OCI-LY7 (cell line): ENCODE data around the gene ABCA3. TPM values are rescaled to one million over a fixed set of nuclear protein-coding genes. Genes with fewer than 3 reads are reported as not detected.

Source experiments
- BruUV-seq: library from RNA; stranded (reverse); fragments of 400-500 nt; replicated peaks from 2 replicates; lab custom pipeline; 2021; lab: Mats Ljungman, UMichigan
- CTCF ChIA-PET: fragments of 300-600 bp; sonication (Branson Sonifier 250); formaldehyde crosslinking; loops from one replicate; lab custom pipeline; 2022; ENCODE audit warnings: antibody characterized with exemption; ENCODE audit not compliant: unreplicated experiment; lab: Charles Lee
- POLR2A ChIA-PET: fragments of 300-600 bp; sonication (Branson Sonifier 250); formaldehyde crosslinking; loops from one replicate; lab custom pipeline; 2022; ENCODE audit warnings: antibody characterized with exemption; lab: Charles Lee
- DNase-seq: peaks from one replicate; pipeline ENCODE4 v3.0.0-alpha.2; 2015; ENCODE audit warnings: low spot score
- H2AFZ ChIP-seq: fragments of 200-600 bp; sonication (generic), shearing (Covaris generic); 2 replicates; pipeline ENCODE4 v1.6.1; 2014; ENCODE audit warnings: mild to moderate bottlenecking, antibody characterized with exemption, low read length, moderate library complexity
- H3K27ac ChIP-seq: fragments of 200-600 bp; sonication (generic); 2 replicates; pipeline ENCODE4 v1.5.1; 2014; ENCODE audit warnings: mixed run types, low read depth, mild to moderate bottlenecking, moderate library complexity, low read length, inconsistent platforms; ENCODE audit not compliant: poor library complexity, severe bottlenecking
- H3K36me3 ChIP-seq: fragments of 200-600 bp; sonication (generic); 2 replicates; pipeline ENCODE4 v1.6.1; 2014; ENCODE audit warnings: mild to moderate bottlenecking, antibody characterized with exemption, low read length, moderate library complexity, mixed read lengths; ENCODE audit not compliant: insufficient read depth
- H3K4me1 ChIP-seq: fragments of 200-600 bp; sonication (generic); 2 replicates; pipeline ENCODE4 v1.5.1; 2014; ENCODE audit warnings: mild to moderate bottlenecking, low read length; ENCODE audit not compliant: insufficient read depth, poor library complexity, severe bottlenecking
- H3K4me2 ChIP-seq: fragments of 200-600 bp; sonication (generic); 2 replicates; pipeline ENCODE4 v1.6.1; 2014; ENCODE audit warnings: mild to moderate bottlenecking, low read length
- H3K4me3 ChIP-seq: fragments of 200-600 bp; sonication (generic); 2 replicates; pipeline ENCODE4 v1.5.1; 2014; ENCODE audit warnings: mild to moderate bottlenecking, low read depth, low read length; ENCODE audit not compliant: poor library complexity, severe bottlenecking
- H3K79me2 ChIP-seq: fragments of 200-600 bp; sonication (generic); 2 replicates; pipeline ENCODE4 v1.6.1; 2016; ENCODE audit warnings: low read depth, mild to moderate bottlenecking, low read length, moderate library complexity, mixed read lengths; ENCODE audit not compliant: insufficient read depth
- H3K9me2 ChIP-seq: fragments of 200-600 bp; sonication (generic); 2 replicates; pipeline ENCODE4 v1.6.1; 2016; ENCODE audit warnings: mild to moderate bottlenecking, low read length, mixed read lengths; ENCODE audit not compliant: insufficient read depth
- H3K9me3 ChIP-seq: fragments of 200-600 bp; sonication (generic); 2 replicates; pipeline ENCODE4 v1.6.1; 2014; ENCODE audit warnings: mild to moderate bottlenecking, mixed run types, low read length, mixed read lengths
- H4K20me1 ChIP-seq: fragments of 200-600 bp; sonication (generic); 2 replicates; pipeline ENCODE4 v1.6.1; 2014; ENCODE audit warnings: mild to moderate bottlenecking, antibody characterized with exemption, low read length, moderate library complexity, mixed read lengths; ENCODE audit not compliant: insufficient read depth
- CTCF ChIP-seq: fragments of 200-600 bp; sonication (generic); conservative IDR thresholded peaks from 2 replicates; pipeline ENCODE4 v1.5.1; 2014; ENCODE audit warnings: mild to moderate bottlenecking, antibody characterized with exemption, low read length, moderate library complexity, mixed read lengths
- EZH2phosphoT487 ChIP-seq: fragments of 200-600 bp; sonication (generic); IDR thresholded peaks from 2 replicates; pipeline ENCODE4 v1.6.1; 2018; ENCODE audit warnings: low read depth, borderline replicate concordance, mild to moderate bottlenecking, mixed run types, antibody characterized with exemption, low read length, moderate library complexity, mixed read lengths
- intact Hi-C: fragments of 100-400 bp; cut with micrococcal nuclease; formaldehyde crosslinking; loops from one replicate; pipeline ENCODE4 v1.10.0; 2022; ENCODE audit not compliant: unreplicated experiment
- total RNA-seq, 2 experiments: library from RNA; depleted of rRNA in 1 of 2; stranded (reverse); fragments of >200 nt in 1 of 2; shearing (Covaris generic) in 1 of 2; gene quantifications; 2 replicates each; pipeline ENCODE4 v1.2.3, GENCODE V29; 2014 to 2022

The ABCA3 gene
- total RNA-seq, 2 experiments from 2014 or later = 0.23 TPM; not detected in 1

DNA sequence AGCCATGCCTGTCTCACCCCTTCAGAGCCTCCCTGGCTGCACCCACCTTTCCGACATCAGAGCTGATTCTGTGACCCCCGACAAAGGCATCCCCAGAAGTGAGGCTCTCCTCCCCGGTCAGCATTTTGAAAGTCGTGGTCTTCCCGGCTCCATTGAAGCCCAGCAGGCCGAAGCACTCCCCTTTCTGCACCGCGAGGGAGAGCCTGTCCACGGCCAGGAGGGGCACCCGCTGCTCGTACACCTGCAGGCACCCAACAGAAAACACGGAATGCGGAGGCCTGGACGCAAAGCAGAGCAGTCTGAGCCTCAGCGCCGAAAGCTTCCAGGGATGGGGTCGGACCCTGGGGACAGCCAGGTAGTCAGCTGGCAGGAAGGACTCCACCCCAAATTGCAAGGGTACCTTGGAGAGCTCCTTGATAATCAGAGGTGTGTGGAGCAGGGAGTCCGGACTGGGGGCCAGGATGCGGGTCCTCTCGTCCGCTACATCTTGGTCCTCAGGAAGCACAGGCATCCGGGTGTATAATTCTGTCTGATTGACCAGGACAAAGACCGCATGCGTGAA lies 59.5 kb downstream of the ABCA3 start:
- no peak overlapping the region for H3K4me3 ChIP-seq
- intact Hi-C loops = no loop called here
- H3K9me3 ChIP-seq = no peaks in the 10 kb centered on the region
- no peak for DNase-seq
- no peak overlapping the region for H2AFZ ChIP-seq
- no peaks in the 10 kb centered on the region; the same call in 1 of the 2 replicates for H4K20me1 ChIP-seq
- H3K36me3 ChIP-seq = no peaks in the 10 kb centered on the region
- H3K79me2 ChIP-seq = no peaks in the 10 kb centered on the region
- TF ChIP-seq CTCF = no peak
- no peak for TF ChIP-seq EZH2phosphoT487
- ChIA-PET POLR2A (no interaction called here), CTCF (no interaction called here)
- H3K9me2 ChIP-seq = no peaks in the 10 kb centered on the region
- no peaks in the 10 kb centered on the region for H3K4me1 ChIP-seq
- no peak overlapping the region for H3K4me2 ChIP-seq
- no peak overlapping the region for H3K27ac ChIP-seq
- BruUV-seq = no TSS peak

- no peak overlapping the region for H3K4me3 ChIP-seq
- no peak overlapping the region for H3K27ac ChIP-seq
- no peaks in the 10 kb centered on the region for H3K79me2 ChIP-seq
- H4K20me1 ChIP-seq = no peaks in the 10 kb centered on the region; the same call in 1 of the 2 replicates
- no peaks in the 10 kb centered on the region for H3K9me3 ChIP-seq
- intact Hi-C loops = no loop called here
- no TSS peak for BruUV-seq
- TF ChIP-seq CTCF (no peak), EZH2phosphoT487 (no peak)
- no peaks in the 10 kb centered on the region for H3K4me1 ChIP-seq
- no peak overlapping the region for H3K4me2 ChIP-seq
- no peaks in the 10 kb centered on the region for H3K9me2 ChIP-seq
- H3K36me3 ChIP-seq = no peaks in the 10 kb centered on the region
- CTCF ChIA-PET = no interaction called here
- DNase-seq = no peak
- no peak overlapping the region for H2AFZ ChIP-seq
- POLR2A ChIA-PET = no interaction called here
Measured at GRCh38 chr16:2280461-2280860, 60.1 kb downstream of the ABCA3 start.

GRCh38 chr16:2278956-2279800 lies 61.4 kb downstream of the ABCA3 start:
- intact Hi-C loops = no loop called here
- Histone ChIP-seq H3K27ac (no peak overlapping the region), H3K4me2 (no peak overlapping the region), H3K9me2 (no peaks in the 10 kb centered on the region), H3K36me3 (no peaks in the 10 kb centered on the region), H4K20me1 (no peaks in the 10 kb centered on the region; the same call in 1 of the 2 replicates), H2AFZ (no peak overlapping the region), H3K9me3 (no peaks in the 10 kb centered on the region), H3K4me1 (no peaks in the 10 kb centered on the region), H3K4me3 (no peak overlapping the region), H3K79me2 (no peaks in the 10 kb centered on the region)
- BruUV-seq = no TSS peak
- ChIA-PET POLR2A (no interaction called here), CTCF (no interaction called here)
- TF ChIP-seq CTCF (no peak), EZH2phosphoT487 (no peak)
- DNase-seq = no peak
